Neural progenitor cell (in vitro differentiated cells): ENCODE data around the gene SSR4. TPM values are rescaled to one million over a fixed set of nuclear protein-coding genes. Genes with fewer than 3 reads are reported as not detected.

Source experiments
- DNase-seq: peaks from one replicate; pipeline ENCODE4 v3.0.0-alpha.2; 2016; ENCODE audit warnings: low spot score
- H2AFZ ChIP-seq: fragments of 200-600 bp; sonication (generic); replicated peaks from 2 replicates; pipeline ENCODE4 v1.6.1; 2016; ENCODE audit warnings: antibody characterized with exemption
- H3F3A ChIP-seq: fragments of 200-600 bp; sonication (generic); 2 replicates; pipeline ENCODE4 v1.6.1; 2016; ENCODE audit warnings: antibody characterized with exemption, low read depth
- H3K27ac ChIP-seq: fragments of 200-600 bp; sonication (generic); 2 replicates; pipeline ENCODE4 v1.5.1; 2016; ENCODE audit warnings: mild to moderate bottlenecking
- H3K27me3 ChIP-seq: fragments of 200-600 bp; sonication (generic); 2 replicates; pipeline ENCODE4 v1.6.1; 2016; ENCODE audit warnings: mild to moderate bottlenecking, moderate library complexity
- H3K36me3 ChIP-seq: fragments of 200-600 bp; sonication (generic); 2 replicates; pipeline ENCODE4 v1.5.1; 2016
- H3K4me1 ChIP-seq: fragments of 200-600 bp; sonication (generic); 2 replicates; pipeline ENCODE4 v1.6.1; 2016; ENCODE audit warnings: mixed run types
- H3K4me2 ChIP-seq: fragments of 200-600 bp; sonication (generic); 2 replicates; pipeline ENCODE4 v1.6.1; 2016
- H3K4me3 ChIP-seq: fragments of 200-600 bp; sonication (generic); 2 replicates; pipeline ENCODE4 v1.5.1; 2016
- H3K79me2 ChIP-seq: fragments of 200-600 bp; sonication (generic); 2 replicates; pipeline ENCODE4 v1.6.1; 2016; ENCODE audit warnings: low read depth
- H3K9ac ChIP-seq: fragments of 200-600 bp; sonication (generic); 2 replicates; pipeline ENCODE4 v1.6.1; 2016
- H3K9me3 ChIP-seq: fragments of 200-600 bp; sonication (generic); 2 replicates; pipeline ENCODE4 v1.5.1; 2016; ENCODE audit warnings: low read depth
- H4K20me1 ChIP-seq: fragments of 200-600 bp; sonication (generic); 2 replicates; pipeline ENCODE4 v1.6.1; 2016; ENCODE audit warnings: low read depth
- H3K27ac Mint-ChIP-seq: 3 replicates; pipeline ENCODE4 v1.8.0; 2021; ENCODE audit warnings: mixed read lengths
- H3K27me3 Mint-ChIP-seq: 2 replicates; pipeline ENCODE4 v1.8.0; 2022; ENCODE audit warnings: low read depth, mild to moderate bottlenecking, inconsistent platforms, moderate library complexity, mixed read lengths; ENCODE audit not compliant: insufficient read depth
- H3K36me3 Mint-ChIP-seq: 3 replicates; pipeline ENCODE4 v1.8.0; 2021; ENCODE audit warnings: mixed read lengths
- H3K4me1 Mint-ChIP-seq: 3 replicates; pipeline ENCODE4 v1.8.0; 2021; ENCODE audit warnings: mixed read lengths
- H3K4me3 Mint-ChIP-seq: 3 replicates; pipeline ENCODE4 v1.8.0; 2021; ENCODE audit warnings: mild to moderate bottlenecking, moderate library complexity, mixed read lengths
- H3K9me3 Mint-ChIP-seq: 3 replicates; pipeline ENCODE4 v1.8.0; 2020; ENCODE audit warnings: mixed read lengths
- EZH2 ChIP-seq: fragments of 200-600 bp; sonication (generic); IDR thresholded peaks from 2 replicates; pipeline ENCODE4 v1.6.1; 2017; ENCODE audit warnings: antibody characterized with exemption, mild to moderate bottlenecking, moderate library complexity
- EZH2phosphoT487 ChIP-seq: fragments of 200-600 bp; sonication (generic); IDR thresholded peaks from 2 replicates; pipeline ENCODE4 v1.6.1; 2017; ENCODE audit warnings: antibody characterized with exemption
- total RNA-seq: library from RNA; depleted of rRNA; stranded (reverse); fragments of >200 nt; gene quantifications from 2 replicates; pipeline ENCODE4 v1.2.3, GENCODE V29; 2015; ENCODE audit warnings: low replicate concordance
- TF ChIP-seq, protein P1 (sequence below): fragments of 200-600 bp; sonication (generic); IDR thresholded peaks from 2 replicates; pipeline ENCODE4 v1.5.1; 2017; ENCODE audit warnings: antibody characterized with exemption, mild to moderate bottlenecking

Gene SSR4
- total RNA-seq, 1 donor from 2014 or later = 58.4 TPM

DNA sequence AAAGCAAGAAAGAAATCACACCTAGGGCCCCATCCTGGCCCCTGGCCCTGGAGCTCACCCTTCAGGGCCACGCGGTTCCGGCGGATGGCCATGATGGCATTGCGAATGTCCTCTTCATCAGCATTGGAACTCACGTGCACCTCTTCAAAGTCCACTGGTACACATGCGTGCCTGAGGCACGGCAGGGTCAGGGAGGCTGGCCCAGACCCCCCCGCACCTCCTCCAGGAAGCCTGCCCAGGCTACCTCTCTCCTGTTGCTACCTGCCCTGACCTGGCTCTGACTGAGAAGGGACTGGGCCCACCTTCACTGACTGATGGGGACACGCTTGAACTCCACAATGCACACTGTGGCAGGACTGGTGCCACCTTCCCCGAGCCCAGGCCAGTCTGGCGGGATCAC is 4.8 kb upstream of the SSR4 start:
- Mint-ChIP-seq H3K4me3 (no peak overlapping the region), H3K36me3 (no peaks in the 10 kb centered on the region), H3K27ac (no peak overlapping the region), H3K4me1 (peaks cover 6% of the 10 kb centered on the region), H3K27me3 (peaks cover 6% of the 10 kb centered on the region), H3K9me3 (peaks cover 29% of the 10 kb centered on the region)
- Histone ChIP-seq H3K27ac (no peak overlapping the region), H3K4me2 (no peak overlapping the region), H3K79me2 (peaks cover 24% of the 10 kb centered on the region), H3K4me3 (no peak overlapping the region), H3K9me3 (no peaks in the 10 kb centered on the region), H4K20me1 (no peaks in the 10 kb centered on the region), H3K27me3 (no peaks in the 10 kb centered on the region), H2AFZ (no peak overlapping the region), H3K9ac (no peak overlapping the region), H3F3A (no peaks in the 10 kb centered on the region), H3K4me1 (no peaks in the 10 kb centered on the region), H3K36me3 (no peaks in the 10 kb centered on the region)
- DNase-seq = no peak
- TF ChIP-seq EZH2phosphoT487 (no peak), EZH2 (no peak)
- TF ChIP-seq, protein P1, sequence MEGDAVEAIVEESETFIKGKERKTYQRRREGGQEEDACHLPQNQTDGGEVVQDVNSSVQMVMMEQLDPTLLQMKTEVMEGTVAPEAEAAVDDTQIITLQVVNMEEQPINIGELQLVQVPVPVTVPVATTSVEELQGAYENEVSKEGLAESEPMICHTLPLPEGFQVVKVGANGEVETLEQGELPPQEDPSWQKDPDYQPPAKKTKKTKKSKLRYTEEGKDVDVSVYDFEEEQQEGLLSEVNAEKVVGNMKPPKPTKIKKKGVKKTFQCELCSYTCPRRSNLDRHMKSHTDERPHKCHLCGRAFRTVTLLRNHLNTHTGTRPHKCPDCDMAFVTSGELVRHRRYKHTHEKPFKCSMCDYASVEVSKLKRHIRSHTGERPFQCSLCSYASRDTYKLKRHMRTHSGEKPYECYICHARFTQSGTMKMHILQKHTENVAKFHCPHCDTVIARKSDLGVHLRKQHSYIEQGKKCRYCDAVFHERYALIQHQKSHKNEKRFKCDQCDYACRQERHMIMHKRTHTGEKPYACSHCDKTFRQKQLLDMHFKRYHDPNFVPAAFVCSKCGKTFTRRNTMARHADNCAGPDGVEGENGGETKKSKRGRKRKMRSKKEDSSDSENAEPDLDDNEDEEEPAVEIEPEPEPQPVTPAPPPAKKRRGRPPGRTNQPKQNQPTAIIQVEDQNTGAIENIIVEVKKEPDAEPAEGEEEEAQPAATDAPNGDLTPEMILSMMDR = no peak

- H3K4me3 Mint-ChIP-seq = no peak overlapping the region
- H3F3A ChIP-seq = no peaks in the 10 kb centered on the region
- peaks cover 3% of the 10 kb centered on the region for H3K4me1 ChIP-seq
- TF ChIP-seq, protein P1 = no peak
- TF ChIP-seq EZH2phosphoT487 = no peak
- TF ChIP-seq EZH2 = no peak
- H3K36me3 Mint-ChIP-seq = no peaks in the 10 kb centered on the region
- H3K4me1 Mint-ChIP-seq = peaks cover 12% of the 10 kb centered on the region
- no peaks in the 10 kb centered on the region for H3K9me3 ChIP-seq
- H3K4me3 ChIP-seq = no peak overlapping the region
- no peak for DNase-seq
- no peak overlapping the region for H3K27ac ChIP-seq
- H3K79me2 ChIP-seq = peaks cover 41% of the 10 kb centered on the region
- peaks cover 5% of the 10 kb centered on the region for H3K27me3 Mint-ChIP-seq
- no peak overlapping the region for H3K27ac Mint-ChIP-seq
- H2AFZ ChIP-seq = no peak overlapping the region
- no peaks in the 10 kb centered on the region for H4K20me1 ChIP-seq
- H3K27me3 ChIP-seq = no peaks in the 10 kb centered on the region
- peaks cover 34% of the 10 kb centered on the region for H3K9me3 Mint-ChIP-seq
- H3K36me3 ChIP-seq = no peaks in the 10 kb centered on the region
- no peak overlapping the region for H3K9ac ChIP-seq
- no peak overlapping the region for H3K4me2 ChIP-seq
These were observed 3.2 kb upstream of the SSR4 start for GRCh38 chrX:153791104-153791852.

- Mint-ChIP-seq H3K27ac (no peak overlapping the region), H3K27me3 (no peaks in the 10 kb centered on the region), H3K4me3 (no peak overlapping the region), H3K36me3 (no peaks in the 10 kb centered on the region), H3K9me3 (peaks cover 29% of the 10 kb centered on the region), H3K4me1 (peaks cover 13% of the 10 kb centered on the region)
- no peak overlapping the region for H3K4me2 ChIP-seq
- H3K4me1 ChIP-seq = peaks cover 3% of the 10 kb centered on the region
- H3K9ac ChIP-seq = no peak overlapping the region
- no peaks in the 10 kb centered on the region for H3K9me3 ChIP-seq
- no peak for TF ChIP-seq EZH2
- TF ChIP-seq, protein P1 = no peak
- no peak for TF ChIP-seq EZH2phosphoT487
- H3K27me3 ChIP-seq = no peaks in the 10 kb centered on the region
- H3K36me3 ChIP-seq = no peaks in the 10 kb centered on the region
- no peak overlapping the region for H3K27ac ChIP-seq
- H4K20me1 ChIP-seq = no peaks in the 10 kb centered on the region
- peaks cover 42% of the 10 kb centered on the region for H3K79me2 ChIP-seq
- no peaks in the 10 kb centered on the region for H3F3A ChIP-seq
- H2AFZ ChIP-seq = no peak overlapping the region
- DNase-seq = no peak
- H3K4me3 ChIP-seq = no peak overlapping the region
These were observed 2.1 kb upstream of the SSR4 start for GRCh38 chrX:153792368-153792767.
